ENCODE measurements around the gene KRT74.

GRCh38 chr12:52606581-52607218 lies 33.1 kb upstream of the KRT74 start:
- TF ChIP-seq TAF1 (conservative IDR thresholded peaks at IDR 0.05) (no peak), CTCF (IDR thresholded peaks at IDR 0.05; ENCODE audit: low read depth, low read length, missing input control) (no peak), REST (IDR thresholded peaks at IDR 0.05) (no peak), HNF4A (conservative IDR thresholded peaks at IDR 0.05) (no peak), RAD21 (IDR thresholded peaks at IDR 0.05) (no peak), GABPA (IDR thresholded peaks at IDR 0.05 in 1 of 2, conservative IDR thresholded peaks at IDR 0.05 in 1 of 2) (no peak), YY1 (IDR thresholded peaks at IDR 0.05) (no peak)

Data from liver (tissue), 3 donors.